GM12891 (cell line): ENCODE results near the gene PYGL.

Experiments used
- POLR2A ChIP-seq: IDR thresholded peaks from 2 replicates; pipeline ENCODE4 v1.6.1; 2011; ENCODE audit warnings: low read depth, low read length, control low read depth
- POLR2AphosphoS5 ChIP-seq: IDR thresholded peaks from 2 replicates; pipeline ENCODE4 v1.6.1; 2011; ENCODE audit warnings: low read depth, low read length, control low read depth
- SPI1 ChIP-seq: IDR thresholded peaks from 2 replicates; pipeline ENCODE4 v1.6.1; 2011; ENCODE audit warnings: low read depth, low read length, control low read depth
- TAF1 ChIP-seq: IDR thresholded peaks from 2 replicates; pipeline ENCODE4 v1.6.1; 2011; ENCODE audit warnings: low read depth, low read length, control low read depth

- no peak for TF ChIP-seq POLR2A
- TF ChIP-seq POLR2AphosphoS5: no peak
- no peak for TF ChIP-seq TAF1
- TF ChIP-seq SPI1: no peak
Observed at GRCh38 chr14:50931559-50931958, 12.7 kb downstream of the PYGL start.
